ENCODE results near the gene PTGES2.

PTGES2 gene

DNA sequence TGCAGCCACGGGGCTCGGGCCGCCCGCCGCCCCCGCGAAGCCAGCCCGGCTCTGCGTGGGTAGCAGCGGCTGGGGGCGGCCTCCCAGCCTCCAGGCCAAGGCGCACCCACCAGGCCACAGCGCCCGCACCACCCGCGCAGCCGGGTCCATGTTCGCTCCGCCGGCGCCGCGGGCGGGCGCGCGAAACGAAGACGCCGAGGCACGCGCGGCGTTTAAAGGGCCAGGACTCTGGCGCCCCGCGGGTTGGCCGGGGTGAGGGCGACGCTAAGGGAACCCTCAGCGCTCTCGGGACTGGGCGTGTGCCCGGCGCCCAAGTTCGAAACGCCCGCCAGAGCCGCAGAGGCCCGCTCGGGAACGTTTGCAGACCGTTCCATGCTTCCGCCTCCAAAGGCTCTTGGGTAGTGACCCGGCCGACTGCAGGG lies at the start of gene PTGES2:
TSS of gene PTGES2 (minus strand) at position 162 of the 422 bp plus-strand sequence. CDS start at position 150, 12 bp downstream.
- DNase-seq = peak; percentile 95

GRCh38 chr9:128175726-128176125 lies 48.2 kb upstream of the PTGES2 start:
- DNase-seq = peak; percentile 33

DNA sequence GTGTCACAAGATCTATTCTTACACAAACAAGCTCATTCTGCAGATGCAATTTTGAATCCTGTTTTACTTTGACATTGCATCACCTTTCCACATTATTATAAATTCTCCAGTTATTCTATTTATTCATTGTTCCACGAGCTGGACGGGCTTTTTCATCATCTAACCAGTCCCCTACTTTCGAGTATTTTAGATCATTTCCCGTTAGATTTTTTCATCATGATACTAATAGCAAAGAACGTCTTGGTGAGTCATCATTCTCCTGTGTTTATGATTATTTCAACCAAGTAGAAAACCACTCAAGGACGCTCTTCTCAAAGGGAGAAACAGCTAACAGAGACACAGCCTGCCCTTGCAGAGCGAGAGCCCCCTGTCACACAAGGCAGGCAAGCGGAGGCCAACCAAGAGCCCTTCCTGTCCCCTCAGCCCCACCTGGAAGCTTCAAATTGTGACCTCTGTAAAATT lies 47.6 kb upstream of the PTGES2 start:
- DNase-seq = no peak

- DNase-seq = no peak
These were observed 46.5 kb upstream of the PTGES2 start for GRCh38 chr9:128174062-128174461.

- no peak for DNase-seq
These were observed 42.4 kb upstream of the PTGES2 start for GRCh38 chr9:128169925-128170324.

- DNase-seq = no peak
These were observed 42.0 kb upstream of the PTGES2 start for GRCh38 chr9:128169492-128169891.

DNA sequence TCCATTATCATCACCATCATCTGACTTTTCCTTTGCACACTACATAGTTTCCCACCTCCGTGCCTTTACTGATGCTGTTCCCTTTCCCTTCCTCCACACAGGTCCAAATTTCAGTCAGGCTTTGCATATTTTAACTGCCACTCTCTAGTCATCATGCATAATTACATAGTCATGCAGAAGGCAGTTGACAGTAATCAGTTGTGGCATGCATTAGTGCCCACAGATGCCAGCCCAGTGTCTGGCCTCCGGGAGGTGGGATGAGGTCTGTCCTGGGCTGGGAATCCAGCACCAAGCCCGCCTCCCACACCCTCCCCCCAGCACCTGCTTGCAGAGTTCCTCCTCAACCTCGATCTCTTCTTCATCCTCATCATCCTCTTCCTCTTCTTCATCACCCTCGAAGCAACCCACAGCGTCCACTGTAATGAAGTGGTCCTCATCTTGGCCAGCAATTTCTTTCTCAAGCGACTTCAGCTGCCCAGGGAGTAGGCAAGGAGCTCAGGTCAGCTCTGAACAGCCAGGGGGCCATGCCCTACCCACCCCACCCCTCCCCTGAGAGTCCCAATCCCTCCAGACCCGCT lies 41.3 kb upstream of the PTGES2 start:
- no peak for DNase-seq

- no peak for DNase-seq
These were observed 39.7 kb upstream of the PTGES2 start for GRCh38 chr9:128167209-128167608.

- DNase-seq = no peak
These were observed 38.6 kb upstream of the PTGES2 start for GRCh38 chr9:128166169-128166568.

DNA sequence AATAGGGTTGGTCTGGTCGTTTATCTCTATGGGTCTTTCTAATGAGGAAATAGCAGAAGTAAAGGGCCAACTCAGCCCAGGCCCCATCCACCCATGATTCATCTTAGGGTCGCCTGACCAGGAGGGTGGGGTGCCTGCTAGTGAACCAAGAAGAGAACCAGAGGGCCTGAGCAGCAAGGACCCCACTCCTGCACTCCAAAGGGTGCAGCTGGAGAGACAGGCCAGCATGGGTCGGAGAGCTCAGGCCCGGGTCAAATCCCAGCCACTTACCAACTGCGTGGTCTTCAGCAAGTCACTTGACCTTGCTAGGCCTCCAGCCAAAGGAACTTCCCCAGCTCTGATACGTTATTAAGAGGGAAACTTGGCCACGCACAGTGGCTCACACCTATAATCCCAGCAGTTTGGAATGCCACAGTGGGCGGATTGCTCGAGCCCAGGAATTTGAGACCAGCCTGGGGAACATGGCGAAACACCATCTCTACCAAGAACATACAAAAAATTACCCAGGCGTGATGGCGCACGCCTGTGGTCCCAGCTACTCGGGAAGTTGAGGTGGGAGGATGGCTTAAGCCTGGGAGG lies 36.9 kb upstream of the PTGES2 start:
- DNase-seq = no peak

- no peak for DNase-seq
These were observed 36.2 kb upstream of the PTGES2 start for GRCh38 chr9:128163523-128164306.

DNA sequence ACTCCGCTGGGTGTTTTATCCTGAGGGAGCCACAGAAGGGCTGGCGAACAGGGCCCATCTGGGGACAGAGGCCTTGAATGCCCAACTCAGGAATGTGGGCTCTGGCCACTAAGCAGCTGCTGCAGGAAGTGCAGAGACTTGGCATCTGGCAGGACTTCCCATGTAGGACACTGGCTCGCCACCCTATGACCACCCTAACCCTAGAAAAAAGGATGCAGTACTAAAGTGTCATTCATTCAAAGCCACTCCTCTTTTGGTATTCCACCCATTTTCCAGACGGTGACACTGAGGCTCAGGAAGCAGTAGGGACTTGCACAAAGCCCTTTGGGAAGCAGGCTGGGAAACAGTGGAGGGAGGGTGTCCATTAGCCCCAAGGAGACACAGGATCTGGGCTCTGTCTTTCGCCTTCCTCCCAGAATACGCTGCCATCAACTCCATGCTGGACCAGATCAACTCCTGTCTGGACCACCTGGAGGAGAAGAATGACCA lies 35.5 kb upstream of the PTGES2 start:
- no peak for DNase-seq

GRCh38 chr9:128162215-128163026 lies 34.9 kb upstream of the PTGES2 start:
- DNase-seq = no peak

GRCh38 chr9:128161215-128161902 lies 33.8 kb upstream of the PTGES2 start:
- peak; percentile 68 for DNase-seq

GRCh38 chr9:128160603-128160987 lies 33.1 kb upstream of the PTGES2 start:
- DNase-seq = peak; percentile 51

DNA sequence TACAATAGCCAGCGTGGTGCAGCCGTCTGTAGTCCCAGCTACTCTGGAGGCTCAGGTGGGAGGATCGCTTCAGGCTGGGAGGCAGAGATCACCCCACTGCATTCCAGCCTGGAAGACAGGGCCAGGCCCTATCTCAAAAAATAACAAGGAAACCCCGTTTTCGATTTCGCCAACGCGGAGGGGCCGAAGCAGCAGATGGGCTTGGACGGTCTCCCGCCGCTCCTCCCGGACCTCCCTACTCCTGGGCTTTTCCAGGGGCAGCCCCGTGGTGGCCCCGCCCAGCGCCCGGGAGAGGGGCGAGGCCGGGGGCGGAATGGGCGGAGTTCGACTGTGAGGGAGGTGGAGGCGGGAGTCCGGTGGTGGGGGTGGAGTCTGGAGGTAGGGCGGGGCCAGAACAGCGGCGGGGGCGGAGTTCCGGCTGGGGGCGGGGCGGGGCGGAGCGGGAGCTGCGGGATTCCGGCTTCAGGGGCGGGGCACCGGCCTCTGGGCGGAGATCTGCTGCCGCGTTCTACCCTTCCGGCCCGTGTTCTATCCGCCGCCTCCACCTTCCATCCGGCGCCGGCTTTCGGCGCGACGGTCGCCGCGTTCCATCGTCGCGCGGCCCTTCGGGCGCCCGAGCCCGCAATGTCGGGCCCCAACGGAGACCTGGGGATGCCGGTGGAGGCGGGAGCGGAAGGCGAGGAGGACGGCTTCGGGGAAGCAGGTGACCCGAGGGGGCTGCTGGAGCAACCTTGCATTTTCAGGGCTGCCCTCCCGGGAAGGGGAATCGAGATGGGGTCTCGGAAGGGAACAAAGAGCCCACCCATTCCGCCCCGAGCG lies 32.5 kb upstream of the PTGES2 start, which contains the start of gene BBLN:
TSS of gene BBLN (plus strand) at position 482 of the 819 bp plus-strand sequence. CDS start at position 625, 143 bp downstream.
- DNase-seq = peak; percentile 97

DNA sequence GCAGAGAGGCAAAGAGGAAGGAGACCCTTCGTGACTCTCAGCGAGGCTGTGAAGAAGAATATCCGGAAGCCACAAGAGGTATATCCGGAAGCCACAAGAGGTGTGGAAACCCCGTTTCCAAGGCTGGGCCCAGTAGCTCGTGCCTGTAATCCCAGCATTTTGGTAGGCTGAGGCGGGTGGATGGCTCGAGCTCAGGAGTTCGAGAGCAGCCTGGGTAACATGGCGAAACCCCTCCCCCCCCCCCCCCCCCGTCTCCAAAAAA lies 31.9 kb upstream of the PTGES2 start:
- no peak for DNase-seq

GRCh38 chr9:128155736-128156500 lies 28.4 kb upstream of the PTGES2 start:
- no peak for DNase-seq

GRCh38 chr9:128153947-128154695 lies 26.6 kb upstream of the PTGES2 start:
- no peak for DNase-seq
